Endothelial cell of umbilical vein (primary cell): ENCODE measurements around the gene USP6NL.

Experiments used
- EZH2 ChIP-seq: IDR thresholded peaks from 2 replicates; pipeline ENCODE4 v1.6.1; 2012; ENCODE audit warnings: borderline replicate concordance, low read depth, mild to moderate bottlenecking, moderate library complexity, low read length, inconsistent platforms; ENCODE audit not compliant: severe bottlenecking
- FOS ChIP-seq: IDR thresholded peaks from 2 replicates; pipeline ENCODE4 v1.6.1; 2011; ENCODE audit warnings: mild to moderate bottlenecking, low read length, moderate library complexity, borderline replicate concordance; ENCODE audit not compliant: insufficient read depth
- GATA2 ChIP-seq: IDR thresholded peaks from 2 replicates; pipeline ENCODE4 v1.7.0; 2011; ENCODE audit warnings: low read depth, mild to moderate bottlenecking, moderate library complexity, mixed read lengths, low read length; ENCODE audit not compliant: insufficient read length, insufficient read depth
- JUN ChIP-seq: IDR thresholded peaks from 2 replicates; pipeline ENCODE4 v1.6.1; 2011; ENCODE audit warnings: borderline replicate concordance, low read depth; ENCODE audit not compliant: insufficient read length, insufficient read depth
- MYC ChIP-seq: IDR thresholded peaks from one replicate; pipeline ENCODE4 v1.6.1; 2011; ENCODE audit warnings: mild to moderate bottlenecking, low read depth, low read length
- POLR2A ChIP-seq: IDR thresholded peaks from 2 replicates; pipeline ENCODE4 v1.6.1; 2012; ENCODE audit warnings: low read depth, mild to moderate bottlenecking, control low read depth, low read length
- POLR2AphosphoS5 ChIP-seq: IDR thresholded peaks from 2 replicates; pipeline ENCODE4 v1.6.1; 2012; ENCODE audit warnings: low read depth, mild to moderate bottlenecking, control low read depth, low read length, moderate library complexity; ENCODE audit not compliant: insufficient read depth
- TF ChIP-seq, protein P1 (sequence below), 2 donors: IDR thresholded peaks; 1 replicate in 1 of 2; 2 replicates in 1 of 2; pipeline ENCODE4 v1.5.1; 2011; ENCODE audit warnings: low read length in 2 of 2, mild to moderate bottlenecking in 2 of 2, moderate library complexity in 2 of 2, control low read depth in 1 of 2, inconsistent platforms in 1 of 2, low read depth in 1 of 2; ENCODE audit not compliant: insufficient read depth in 1 of 2; ENCODE audit errors: extremely low read depth in 1 of 2
- TF ChIP-seq, protein P2 (sequence below): IDR thresholded peaks from 2 replicates; pipeline ENCODE4 v1.6.1; 2011; ENCODE audit not compliant: insufficient read depth, insufficient read length

DNA sequence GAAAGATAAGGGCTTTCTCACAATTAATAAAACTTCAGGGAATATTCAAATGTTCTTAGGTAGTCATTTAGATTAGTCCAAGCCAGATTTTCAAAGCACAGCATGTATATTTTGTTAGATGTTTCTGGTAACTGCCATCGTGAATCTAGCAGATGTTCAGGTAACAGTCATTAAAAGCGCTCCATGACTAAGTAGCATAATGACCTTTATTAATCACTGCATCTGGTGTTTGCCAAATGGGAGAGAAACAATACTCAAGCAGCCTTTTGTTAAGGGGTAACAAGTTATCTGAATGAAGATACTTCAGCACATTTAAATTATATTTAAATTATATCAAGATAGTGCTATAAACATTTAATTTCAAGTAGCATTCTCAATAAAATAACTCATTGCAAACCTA lies 47.5 kb downstream of the USP6NL start:
- TF ChIP-seq, protein P1, sequence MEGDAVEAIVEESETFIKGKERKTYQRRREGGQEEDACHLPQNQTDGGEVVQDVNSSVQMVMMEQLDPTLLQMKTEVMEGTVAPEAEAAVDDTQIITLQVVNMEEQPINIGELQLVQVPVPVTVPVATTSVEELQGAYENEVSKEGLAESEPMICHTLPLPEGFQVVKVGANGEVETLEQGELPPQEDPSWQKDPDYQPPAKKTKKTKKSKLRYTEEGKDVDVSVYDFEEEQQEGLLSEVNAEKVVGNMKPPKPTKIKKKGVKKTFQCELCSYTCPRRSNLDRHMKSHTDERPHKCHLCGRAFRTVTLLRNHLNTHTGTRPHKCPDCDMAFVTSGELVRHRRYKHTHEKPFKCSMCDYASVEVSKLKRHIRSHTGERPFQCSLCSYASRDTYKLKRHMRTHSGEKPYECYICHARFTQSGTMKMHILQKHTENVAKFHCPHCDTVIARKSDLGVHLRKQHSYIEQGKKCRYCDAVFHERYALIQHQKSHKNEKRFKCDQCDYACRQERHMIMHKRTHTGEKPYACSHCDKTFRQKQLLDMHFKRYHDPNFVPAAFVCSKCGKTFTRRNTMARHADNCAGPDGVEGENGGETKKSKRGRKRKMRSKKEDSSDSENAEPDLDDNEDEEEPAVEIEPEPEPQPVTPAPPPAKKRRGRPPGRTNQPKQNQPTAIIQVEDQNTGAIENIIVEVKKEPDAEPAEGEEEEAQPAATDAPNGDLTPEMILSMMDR (IDR thresholded peaks at IDR 0.05; ENCODE audit: extremely low read depth in 1 of 2, insufficient read depth in 1 of 2, low read depth in 1 of 2, low read length in 2 of 2), result no peak
- TF ChIP-seq POLR2A, result no peak
- TF ChIP-seq, protein P2, sequence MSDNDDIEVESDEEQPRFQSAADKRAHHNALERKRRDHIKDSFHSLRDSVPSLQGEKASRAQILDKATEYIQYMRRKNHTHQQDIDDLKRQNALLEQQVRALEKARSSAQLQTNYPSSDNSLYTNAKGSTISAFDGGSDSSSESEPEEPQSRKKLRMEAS, result no peak
- TF ChIP-seq POLR2AphosphoS5, result no peak
- TF ChIP-seq MYC, result no peak
- TF ChIP-seq JUN, result no peak
- no peak for TF ChIP-seq FOS
- TF ChIP-seq GATA2, result no peak
- no peak for TF ChIP-seq EZH2
